ENCODE measurements around the gene STKLD1.

DNA sequence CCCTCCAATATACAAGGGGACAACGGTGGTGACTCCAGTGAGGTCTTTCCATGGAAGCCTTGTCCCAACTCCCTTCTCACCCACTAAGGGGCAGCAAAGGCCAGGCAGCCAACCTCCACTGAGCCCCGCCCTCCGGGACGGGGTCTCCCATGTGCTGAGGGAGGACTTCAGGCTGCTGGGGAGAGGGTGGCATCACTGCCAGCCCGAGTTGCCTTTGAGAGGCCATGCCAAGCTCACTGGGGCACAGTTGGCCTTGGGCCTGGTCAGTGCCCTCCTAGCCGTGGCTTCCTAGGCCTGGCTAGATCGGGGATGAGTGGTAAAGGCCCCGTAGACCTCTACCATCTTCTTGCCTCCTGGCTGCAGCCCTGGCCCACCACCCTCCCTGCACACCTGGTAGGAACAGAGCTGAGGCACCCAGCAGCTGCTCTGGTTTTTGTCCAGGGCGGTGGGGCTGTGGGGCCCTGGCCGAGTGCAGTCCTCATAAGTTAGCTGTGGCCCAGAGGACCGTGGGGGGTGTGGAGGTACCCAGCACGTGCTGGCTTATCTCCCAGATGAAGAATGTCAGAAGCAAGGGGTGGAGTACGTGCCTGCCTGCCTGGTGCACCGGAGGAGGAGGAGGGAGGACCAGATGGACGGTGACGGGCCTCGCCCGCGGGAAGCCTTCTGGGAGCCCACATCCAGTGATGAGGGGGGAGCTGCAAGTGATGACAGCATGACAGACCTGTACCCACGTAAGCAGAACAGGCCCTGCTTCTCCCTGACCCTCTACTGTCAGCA is 16.6 kb upstream of the STKLD1 start:
- TF ChIP-seq, protein P1, sequence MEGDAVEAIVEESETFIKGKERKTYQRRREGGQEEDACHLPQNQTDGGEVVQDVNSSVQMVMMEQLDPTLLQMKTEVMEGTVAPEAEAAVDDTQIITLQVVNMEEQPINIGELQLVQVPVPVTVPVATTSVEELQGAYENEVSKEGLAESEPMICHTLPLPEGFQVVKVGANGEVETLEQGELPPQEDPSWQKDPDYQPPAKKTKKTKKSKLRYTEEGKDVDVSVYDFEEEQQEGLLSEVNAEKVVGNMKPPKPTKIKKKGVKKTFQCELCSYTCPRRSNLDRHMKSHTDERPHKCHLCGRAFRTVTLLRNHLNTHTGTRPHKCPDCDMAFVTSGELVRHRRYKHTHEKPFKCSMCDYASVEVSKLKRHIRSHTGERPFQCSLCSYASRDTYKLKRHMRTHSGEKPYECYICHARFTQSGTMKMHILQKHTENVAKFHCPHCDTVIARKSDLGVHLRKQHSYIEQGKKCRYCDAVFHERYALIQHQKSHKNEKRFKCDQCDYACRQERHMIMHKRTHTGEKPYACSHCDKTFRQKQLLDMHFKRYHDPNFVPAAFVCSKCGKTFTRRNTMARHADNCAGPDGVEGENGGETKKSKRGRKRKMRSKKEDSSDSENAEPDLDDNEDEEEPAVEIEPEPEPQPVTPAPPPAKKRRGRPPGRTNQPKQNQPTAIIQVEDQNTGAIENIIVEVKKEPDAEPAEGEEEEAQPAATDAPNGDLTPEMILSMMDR (IDR thresholded peaks at IDR 0.05) = peak; percentile 2; the same call in 2 of the 3 replicates
- TF ChIP-seq, protein P2, sequence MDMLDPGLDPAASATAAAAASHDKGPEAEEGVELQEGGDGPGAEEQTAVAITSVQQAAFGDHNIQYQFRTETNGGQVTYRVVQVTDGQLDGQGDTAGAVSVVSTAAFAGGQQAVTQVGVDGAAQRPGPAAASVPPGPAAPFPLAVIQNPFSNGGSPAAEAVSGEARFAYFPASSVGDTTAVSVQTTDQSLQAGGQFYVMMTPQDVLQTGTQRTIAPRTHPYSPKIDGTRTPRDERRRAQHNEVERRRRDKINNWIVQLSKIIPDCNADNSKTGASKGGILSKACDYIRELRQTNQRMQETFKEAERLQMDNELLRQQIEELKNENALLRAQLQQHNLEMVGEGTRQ (IDR thresholded peaks at IDR 0.05) = no peak
- TF ChIP-seq RAD21 (conservative IDR thresholded peaks at IDR 0.05 in 1 of 2, IDR thresholded peaks at IDR 0.05 in 1 of 2) = peak; percentile 53 to 56
- TF ChIP-seq, protein P3, sequence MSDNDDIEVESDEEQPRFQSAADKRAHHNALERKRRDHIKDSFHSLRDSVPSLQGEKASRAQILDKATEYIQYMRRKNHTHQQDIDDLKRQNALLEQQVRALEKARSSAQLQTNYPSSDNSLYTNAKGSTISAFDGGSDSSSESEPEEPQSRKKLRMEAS (IDR thresholded peaks at IDR 0.05) = no peak
- no peak for TF ChIP-seq CEBPB (IDR thresholded peaks at IDR 0.05)
- no peak for TF ChIP-seq POLR2A (IDR thresholded peaks at IDR 0.05; ENCODE audit: low read length)
- TF ChIP-seq, protein P4, sequence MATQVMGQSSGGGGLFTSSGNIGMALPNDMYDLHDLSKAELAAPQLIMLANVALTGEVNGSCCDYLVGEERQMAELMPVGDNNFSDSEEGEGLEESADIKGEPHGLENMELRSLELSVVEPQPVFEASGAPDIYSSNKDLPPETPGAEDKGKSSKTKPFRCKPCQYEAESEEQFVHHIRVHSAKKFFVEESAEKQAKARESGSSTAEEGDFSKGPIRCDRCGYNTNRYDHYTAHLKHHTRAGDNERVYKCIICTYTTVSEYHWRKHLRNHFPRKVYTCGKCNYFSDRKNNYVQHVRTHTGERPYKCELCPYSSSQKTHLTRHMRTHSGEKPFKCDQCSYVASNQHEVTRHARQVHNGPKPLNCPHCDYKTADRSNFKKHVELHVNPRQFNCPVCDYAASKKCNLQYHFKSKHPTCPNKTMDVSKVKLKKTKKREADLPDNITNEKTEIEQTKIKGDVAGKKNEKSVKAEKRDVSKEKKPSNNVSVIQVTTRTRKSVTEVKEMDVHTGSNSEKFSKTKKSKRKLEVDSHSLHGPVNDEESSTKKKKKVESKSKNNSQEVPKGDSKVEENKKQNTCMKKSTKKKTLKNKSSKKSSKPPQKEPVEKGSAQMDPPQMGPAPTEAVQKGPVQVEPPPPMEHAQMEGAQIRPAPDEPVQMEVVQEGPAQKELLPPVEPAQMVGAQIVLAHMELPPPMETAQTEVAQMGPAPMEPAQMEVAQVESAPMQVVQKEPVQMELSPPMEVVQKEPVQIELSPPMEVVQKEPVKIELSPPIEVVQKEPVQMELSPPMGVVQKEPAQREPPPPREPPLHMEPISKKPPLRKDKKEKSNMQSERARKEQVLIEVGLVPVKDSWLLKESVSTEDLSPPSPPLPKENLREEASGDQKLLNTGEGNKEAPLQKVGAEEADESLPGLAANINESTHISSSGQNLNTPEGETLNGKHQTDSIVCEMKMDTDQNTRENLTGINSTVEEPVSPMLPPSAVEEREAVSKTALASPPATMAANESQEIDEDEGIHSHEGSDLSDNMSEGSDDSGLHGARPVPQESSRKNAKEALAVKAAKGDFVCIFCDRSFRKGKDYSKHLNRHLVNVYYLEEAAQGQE (IDR thresholded peaks at IDR 0.05) = no peak
- no peak for TF ChIP-seq JUN (IDR thresholded peaks at IDR 0.05)
- TF ChIP-seq CBX2 (IDR thresholded peaks at IDR 0.05; ENCODE audit: borderline replicate concordance, low read depth) = no peak
- TF ChIP-seq NFE2L2 (conservative IDR thresholded peaks at IDR 0.05; ENCODE audit: low read length) = no peak
- TF ChIP-seq SREBF2 (IDR thresholded peaks at IDR 0.05) = no peak
- no peak for TF ChIP-seq PHF8 (IDR thresholded peaks at IDR 0.05; ENCODE audit: borderline replicate concordance, low read depth)
- no peak for TF ChIP-seq CHD2 (IDR thresholded peaks at IDR 0.05; ENCODE audit: low read length, partially characterized antibody)
- TF ChIP-seq HDAC2 (IDR thresholded peaks at IDR 0.05) = no peak

All from A549 (cell line).